HepG2 (cell line): ENCODE results near the gene PDCD11. TPM values are rescaled to one million over a fixed set of nuclear protein-coding genes. Genes with fewer than 3 reads are reported as not detected.

Experiments used
- ATAC-seq: fragments of 200-7000 bp; cut with Tn5 transposase; 3 replicates; pipeline ENCODE4 v1.9.1; 2020; ENCODE audit warnings: mild to moderate bottlenecking, moderate library complexity
- BruUV-seq: library from RNA; stranded (reverse); fragments of 400-500 nt; replicated peaks from 2 replicates; lab custom pipeline; 2021; lab: Mats Ljungman, UMichigan
- CTCF ChIA-PET: fragments of 300-600 bp; formaldehyde crosslinking; extraction: SDS; loops from one replicate; lab custom pipeline; 2021; ENCODE audit warnings: low total read pairs, inconsistent platforms, low intra/inter-chr PET ratio; lab: Yijun Ruan, JAX
- POLR2A ChIA-PET: fragments of 350-600 bp; sonication (Branson Sonifier 250); formaldehyde crosslinking; loops from one replicate; lab custom pipeline; 2020; ENCODE audit warnings: antibody characterized with exemption, inconsistent platforms; lab: Yijun Ruan, JAX
- DNase-seq: peaks from one replicate; pipeline ENCODE4 v3.0.0-alpha.2; 2015; ENCODE audit warnings: low spot score
- FAIRE-seq: peaks from 3 replicates; lab custom pipeline; 2011; peaks lifted over from hg19 to GRCh38; lab: Jason Lieb, UNC
- H2AFZ ChIP-seq: one replicate; pipeline ENCODE4 v1.6.1; 2011; ENCODE audit warnings: low read length, inconsistent platforms
- H3K27ac ChIP-seq: fragments of 300-600 bp; 3 replicates; pipeline ENCODE4 v1.8.0; 2011; ENCODE audit warnings: mixed run types, mild to moderate bottlenecking, mixed read lengths, low read length, inconsistent platforms; ENCODE audit not compliant: insufficient read depth; ENCODE audit errors: extremely low read length
- H3K27me3 ChIP-seq, 2 experiments: fragments of 200-600 bp in 1 of 2; 2 replicates in 1 of 2; 3 replicates in 1 of 2; pipeline versions ENCODE4 v1.6.0 to v1.8.0; 2011; ENCODE audit warnings: low read length in 2 of 2, mild to moderate bottlenecking in 2 of 2, moderate library complexity in 2 of 2, inconsistent platforms in 1 of 2; ENCODE audit not compliant: insufficient read depth in 2 of 2, control insufficient read depth in 1 of 2
- H3K36me3 ChIP-seq, 2 experiments: fragments of 200-600 bp in 1 of 2; replicated peaks in 1 of 2; 2 replicates in 1 of 2; 3 replicates in 1 of 2; pipeline versions ENCODE4 v1.5.1 to v1.8.0; 2011; ENCODE audit warnings: low read length in 2 of 2, inconsistent platforms in 1 of 2; ENCODE audit not compliant: insufficient read depth in 2 of 2, control insufficient read depth in 1 of 2
- H3K4me1 ChIP-seq: 2 replicates; pipeline ENCODE4 v1.5.1; 2012; ENCODE audit warnings: low read length, inconsistent platforms; ENCODE audit not compliant: insufficient read depth
- H3K4me2 ChIP-seq: 2 replicates; pipeline ENCODE4 v1.6.0; 2011; ENCODE audit warnings: low read depth, low read length, inconsistent platforms
- H3K4me3 ChIP-seq, 3 experiments: fragments of 200-600 bp in 1 of 3; sonication (generic), shearing (Covaris generic) in 1 of 3; replicated peaks in 1 of 3; 2 replicates each; pipeline ENCODE4 v1.5.1; 2011 to 2016; ENCODE audit warnings: low read length in 3 of 3, inconsistent platforms in 2 of 3, low read depth in 2 of 3, mild to moderate bottlenecking in 2 of 3, control low read depth in 1 of 3, mixed read lengths in 1 of 3; ENCODE audit not compliant: insufficient read depth in 1 of 3
- H3K79me2 ChIP-seq: one replicate; pipeline ENCODE4 v1.6.1; 2011; ENCODE audit warnings: low read length, inconsistent platforms; ENCODE audit not compliant: insufficient read depth
- H3K9ac ChIP-seq: 2 replicates; pipeline ENCODE4 v1.6.0; 2011; ENCODE audit warnings: mild to moderate bottlenecking, low read depth, low read length, inconsistent platforms; ENCODE audit not compliant: insufficient read depth
- H3K9me3 ChIP-seq: 2 replicates; pipeline ENCODE4 v1.5.1; 2012; ENCODE audit warnings: mild to moderate bottlenecking, low read length
- H4K20me1 ChIP-seq: 2 replicates; pipeline ENCODE4 v1.6.0; 2011; ENCODE audit warnings: inconsistent platforms, mild to moderate bottlenecking, low read length, moderate library complexity; ENCODE audit not compliant: insufficient read depth
- FOXO4 ChIP-seq: sonication (generic); formaldehyde crosslinking; conservative IDR thresholded peaks from 2 replicates; pipeline ENCODE4 v1.8.1; 2023; ENCODE audit warnings: missing genetic modification reagents
- JUND ChIP-seq: sonication (generic); formaldehyde crosslinking; IDR thresholded peaks from 2 replicates; pipeline ENCODE4 v1.8.0; 2022; ENCODE audit warnings: mild to moderate bottlenecking, missing genetic modification reagents
- KAT8 ChIP-seq: IDR thresholded peaks from 2 replicates; pipeline ENCODE4 v1.6.1; 2016; ENCODE audit warnings: missing genetic modification reagents, missing compliant biosample characterization
- KLF11 ChIP-seq: IDR thresholded peaks from 2 replicates; pipeline ENCODE4 v1.6.1; 2016; ENCODE audit warnings: missing compliant biosample characterization
- MEIS2 ChIP-seq: sonication (generic); formaldehyde crosslinking; IDR thresholded peaks from 2 replicates; pipeline ENCODE4 v1.9.0; 2021; ENCODE audit warnings: mild to moderate bottlenecking, missing genetic modification reagents
- MXD3 ChIP-seq: IDR thresholded peaks from 2 replicates; pipeline ENCODE4 v1.6.1; 2016; ENCODE audit warnings: mild to moderate bottlenecking, missing biosample characterization, missing genetic modification reagents
- NCOA1 ChIP-seq: sonication (generic); formaldehyde crosslinking; IDR thresholded peaks from 2 replicates; pipeline ENCODE4 v1.9.0; 2021; ENCODE audit warnings: missing genetic modification reagents
- NFKBIZ ChIP-seq: IDR thresholded peaks from 2 replicates; pipeline ENCODE4 v1.6.1; 2018; ENCODE audit warnings: missing genetic modification reagents, missing compliant biosample characterization
- PHF20 ChIP-seq: sonication (generic); formaldehyde crosslinking; IDR thresholded peaks from 2 replicates; pipeline ENCODE4 v1.5.0; 2020; ENCODE audit warnings: mild to moderate bottlenecking, missing genetic modification reagents
- POLR2AphosphoS5 ChIP-seq: IDR thresholded peaks from 2 replicates; pipeline ENCODE4 v1.6.1; 2012; ENCODE audit warnings: low read depth, low read length
- TFAP4 ChIP-seq: sonication (generic); IDR thresholded peaks from 2 replicates; pipeline ENCODE4 v1.6.1; 2016; ENCODE audit warnings: low read depth, borderline replicate concordance
- YY1 ChIP-seq: IDR thresholded peaks from 2 replicates; pipeline ENCODE4 v1.6.1; 2011; ENCODE audit warnings: low read length, low read depth, moderate library complexity, mild to moderate bottlenecking; ENCODE audit not compliant: insufficient read depth, insufficient replicate concordance
- ZFYVE20 ChIP-seq: sonication (generic); formaldehyde crosslinking; IDR thresholded peaks from 2 replicates; pipeline ENCODE4 v1.8.0; 2023; ENCODE audit warnings: low read depth, mild to moderate bottlenecking, moderate library complexity, missing genetic modification reagents, borderline replicate concordance
- ZMAT3 ChIP-seq: sonication (generic); formaldehyde crosslinking; conservative IDR thresholded peaks from 2 replicates; pipeline ENCODE4 v1.7.0; 2021; ENCODE audit warnings: missing genetic modification reagents
- ZNF12 ChIP-seq: sonication (generic); formaldehyde crosslinking; IDR thresholded peaks from 2 replicates; pipeline ENCODE4 v1.5.0; 2020; ENCODE audit warnings: missing genetic modification reagents
- ZNF230 ChIP-seq: sonication (generic); formaldehyde crosslinking; IDR thresholded peaks from 2 replicates; pipeline ENCODE4 v1.4.0; 2020; ENCODE audit warnings: mild to moderate bottlenecking, missing genetic modification reagents
- ZNF232 ChIP-seq: sonication (generic); formaldehyde crosslinking; IDR thresholded peaks from 2 replicates; pipeline ENCODE4 v1.4.0; 2020; ENCODE audit warnings: missing genetic modification reagents, borderline replicate concordance
- ZNF790 ChIP-seq: sonication (generic); formaldehyde crosslinking; IDR thresholded peaks from 2 replicates; pipeline ENCODE4 v1.8.0; 2022; ENCODE audit warnings: missing genetic modification reagents, mild to moderate bottlenecking, borderline replicate concordance
- ZNF792 ChIP-seq: IDR thresholded peaks from 2 replicates; pipeline ENCODE4 v1.6.1; 2016
- WGBS: methylation state at CpG from one replicate; pipeline ENCODE4 v1.1.6; 2017; ENCODE audit warnings: low lambda C conversion rate; 5-methylcytosine and 5-hydroxymethylcytosine counted together
- in situ Hi-C: cut with HindIII; loops from 2 replicates; pipeline ENCODE4 v1.10.0; 2017; ENCODE audit warnings: low pct_unique_long_range_greater_than_20kb; ENCODE audit not compliant: extremely low pct_ligation_motif_present
- intact Hi-C: fragments of 100-400 bp; cut with micrococcal nuclease; formaldehyde crosslinking; loops from one replicate; pipeline ENCODE4 v1.10.0; 2022; ENCODE audit not compliant: unreplicated experiment
- polyA plus RNA-seq, 8 experiments: library from polyadenylated mRNA; depleted of rRNA in 3 of 8; stranded (reverse) in 7 of 8; unstranded in 1 of 8; fragments of >200 nt; fragmentation: Illumina TruSeq in 4 of 8; extraction: Trizol in 4 of 8; gene quantifications; 2 replicates each; pipeline versions ENCODE4 v1.2.1 to v1.2.3, GENCODE V29; 2011 to 2016; ENCODE audit warnings: low read depth in 4 of 8, missing spikeins in 1 of 8, mixed read lengths in 1 of 8; ENCODE audit not compliant: insufficient read depth in 1 of 8
- total RNA-seq, 5 experiments: library from RNA; depleted of rRNA; stranded (reverse); fragments of >200 nt; fragmentation: Illumina TruSeq; extraction: Trizol; gene quantifications; 2 replicates each; pipeline ENCODE4 v1.2.3, GENCODE V29; 2016; ENCODE audit warnings: low read depth in 1 of 5

PDCD11 gene
- total and polyA plus RNA-seq, 2 of the 13 experiments (the other 11 are each of a cell fraction or from before 2014, with no cell fraction given) = 12.8 to 52.8 TPM

GRCh38 chr10:103490986-103491314, 94.5 kb downstream of the PDCD11 start:
- POLR2A ChIA-PET = interaction anchor here (0.7 kb wide), 1 partner anchor 12 kb away, joined by 4 read pairs; the partner anchor contains the start of gene CALHM3
- H3K9ac ChIP-seq = no peak overlapping the region
- TF ChIP-seq ZNF232 (CRISPR knock-in tag) (no peak), ZFYVE20 (CRISPR knock-in tag) (no peak), MXD3 (CRISPR knock-in tag) (no peak), ZNF792 (CRISPR knock-in tag) (no peak), ZNF12 (CRISPR knock-in tag) (no peak), PHF20 (CRISPR knock-in tag) (no peak), TFAP4 (no peak), JUND (no peak), ZNF790 (CRISPR knock-in tag) (no peak), NFKBIZ (CRISPR knock-in tag) (no peak), KLF11 (no peak), ZMAT3 (CRISPR knock-in tag) (no peak), FOXO4 (CRISPR knock-in tag) (no peak), NCOA1 (no peak), POLR2AphosphoS5 (no peak), KAT8 (no peak), YY1 (no peak), ZNF230 (no peak), MEIS2 (CRISPR knock-in tag) (no peak)
- intact Hi-C loops = no loop called here
- no peak overlapping the region for H3K27ac ChIP-seq
- CTCF ChIA-PET = no interaction called here
- H3K79me2 ChIP-seq = no peaks in the 10 kb centered on the region
- H3K4me2 ChIP-seq = no peak overlapping the region
- in situ Hi-C loops = no loop called here
- 50% methylated on average over 1 of the region's 1 CpG for WGBS
- no peak for ATAC-seq
- H3K27me3 ChIP-seq = peaks cover 8 to 75% of the 10 kb centered on the region in 2 experiments; a peak in 4 of 5 replicates
- FAIRE-seq = no peak
- H3K9me3 ChIP-seq = no peaks in the 10 kb centered on the region
- H3K4me3 ChIP-seq = no peak overlapping the region
- DNase-seq = no peak
- H3K36me3 ChIP-seq = no peaks in the 10 kb centered on the region
- H3K4me1 ChIP-seq = no peaks in the 10 kb centered on the region
- no peak overlapping the region for H2AFZ ChIP-seq
- no peaks in the 10 kb centered on the region for H4K20me1 ChIP-seq
- no TSS peak for BruUV-seq
